Mucosa of descending colon (tissue), 3 donors: Measurements from ENCODE around the gene ZNF417. TPM values are rescaled to one million over a fixed set of nuclear protein-coding genes. Genes with fewer than 3 reads are reported as not detected.
"Not testable (repeated sequence)": the region's sequence is repeated elsewhere in the genome, so short reads cannot be mapped to it uniquely, and the experiment has no call there.

Source experiments
- ATAC-seq: fragments of 200-7000 bp; cut with Tn5 transposase; one replicate; pipeline ENCODE4 v1.9.1; 2020; ENCODE audit warnings: mild to moderate bottlenecking, moderate library complexity
- DNase-seq, 3 donors: peaks; one replicate each; pipeline ENCODE4 v3.0.0-alpha.2; 2020
- H3K36me3 ChIP-seq: fragments of 200-600 bp; one replicate; pipeline ENCODE4 v1.8.0; 2021; ENCODE audit warnings: low read depth, mild to moderate bottlenecking
- H3K4me1 ChIP-seq: fragments of 200-600 bp; one replicate; pipeline ENCODE4 v1.8.0; 2021; ENCODE audit warnings: low read depth, mild to moderate bottlenecking
- H3K4me3 ChIP-seq: fragments of 200-600 bp; one replicate; pipeline ENCODE4 v1.8.0; 2021; ENCODE audit warnings: mild to moderate bottlenecking
- H3K9me3 ChIP-seq: fragments of 200-600 bp; one replicate; pipeline ENCODE4 v1.8.0; 2021; ENCODE audit warnings: mild to moderate bottlenecking
- CTCF ChIP-seq: fragments of 200-600 bp; IDR thresholded peaks from one replicate; pipeline ENCODE4 v1.8.0; 2022; ENCODE audit warnings: antibody characterized with exemption, mild to moderate bottlenecking
- intact Hi-C, 2 donors: fragments of 100-400 bp; cut with DNase I in 1 of 2; cut with micrococcal nuclease in 1 of 2; formaldehyde crosslinking; loops; one replicate each; pipeline versions ENCODE4 v1.11.0 to v1.11.1; 2022; cut with DNase I, micrococcal nuclease
- long read RNA-seq, 2 donors: library from polyadenylated mRNA; unstranded; transcript quantifications; one replicate each; pipeline ENCODE4 v2.0.0, GENCODE V29; 2019 to 2021
- total RNA-seq, 3 donors: library from RNA; stranded (reverse); fragmentation: NEBNext Ultra II Directional in 2 of 3; extraction: Animal tissue kit (Norgen Biotek cat#: 25700) in 2 of 3; gene quantifications; one replicate each; pipeline versions ENCODE4 v1.2.1 to v1.2.4, GENCODE V29; 2021 to 2023
- donor health status: DM: no; HTN: no; CAD: no; lungs with moderate emphysema.
- donor health status: DM: no; HTN: no; CAD: no.
- donor health status: DM: no; HTN: yes; CAD: no.

ZNF417 gene
- 10 to 100 TPM; 12.3 to 19.9 (median 15.7) TPM for total RNA-seq
- long read RNA-seq, donor 1, partial matches to known transcripts = 0 of 2 reads
- long read RNA-seq, donor 1, other reads (novel, unspliced or antisense) = 1 of 2 reads
- long read RNA-seq, donor 2, partial matches to known transcripts = 0 of 1 reads
- long read RNA-seq, donor 2, other reads (novel, unspliced or antisense) = 1 of 1 reads

GRCh38 chr19:57916168-57916995 is at the start of gene ZNF417:
Gene ZNF417 (minus strand): TSS chr19:57916592. CDS start chr19:57916411, 181 bp downstream.
- H3K36me3 ChIP-seq, intact Hi-C loops, H3K4me1 ChIP-seq: not testable (repeated sequence)
- DNase-seq (peak; percentile 76 to 89 (median 80)), ATAC-seq (peak; percentile 100)
- Histone ChIP-seq H3K9me3 (peaks cover 25% of the 10 kb centered on the region), H3K4me3 (peak within 1 kb of the TSS; percentile 60)

GRCh38 chr19:57964761-57965160 is 48.4 kb upstream of the ZNF417 start:
- Histone ChIP-seq H3K4me3 (no peak overlapping the region), H3K36me3 (no peaks in the 10 kb centered on the region), H3K4me1 (no peaks in the 10 kb centered on the region), H3K9me3 (peaks cover 95% of the 10 kb centered on the region)
- ATAC-seq (no peak), DNase-seq (no peak)
- no peak for TF ChIP-seq CTCF
- intact Hi-C loops = no loop called here

GRCh38 chr19:57961785-57962184 is 45.4 kb upstream of the ZNF417 start:
- no peak for ATAC-seq
- DNase-seq = no peak
- intact Hi-C loops = no loop called here
- peaks cover 97% of the 10 kb centered on the region for H3K9me3 ChIP-seq
- TF ChIP-seq CTCF = no peak
- no peaks in the 10 kb centered on the region for H3K36me3 ChIP-seq
- H3K4me1 ChIP-seq = no peaks in the 10 kb centered on the region
- no peak overlapping the region for H3K4me3 ChIP-seq

- intact Hi-C loops = no loop called here
- no peak for DNase-seq
- H3K4me3 ChIP-seq = no peak overlapping the region
- no peak for TF ChIP-seq CTCF
- H3K36me3 ChIP-seq = no peaks in the 10 kb centered on the region
- no peaks in the 10 kb centered on the region for H3K4me1 ChIP-seq
- peaks cover 72% of the 10 kb centered on the region for H3K9me3 ChIP-seq
- ATAC-seq = no peak
These were observed 38.6 kb upstream of the ZNF417 start for GRCh38 chr19:57954996-57955395.

GRCh38 chr19:57949702-57950101 is 33.3 kb upstream of the ZNF417 start:
- Histone ChIP-seq H3K4me1 (peaks cover 5% of the 10 kb centered on the region), H3K36me3 (no peaks in the 10 kb centered on the region), H3K4me3 (no peak overlapping the region), H3K9me3 (peaks cover 60% of the 10 kb centered on the region)
- DNase-seq = no peak
- TF ChIP-seq CTCF = no peak
- ATAC-seq = no peak
- intact Hi-C loops = no loop called here

- Histone ChIP-seq H3K36me3 (no peaks in the 10 kb centered on the region), H3K9me3 (peaks cover 59% of the 10 kb centered on the region), H3K4me1 (peaks cover 5% of the 10 kb centered on the region), H3K4me3 (no peak overlapping the region)
- TF ChIP-seq CTCF = no peak
- intact Hi-C loops = no loop called here
- DNase-seq = no peak
- ATAC-seq = no peak
These were observed 32.9 kb upstream of the ZNF417 start for GRCh38 chr19:57949296-57949695.
